Stomach (tissue), 9 donors: ENCODE measurements around the gene UNC119B. TPM values are rescaled to one million over a fixed set of nuclear protein-coding genes. Genes with fewer than 3 reads are reported as not detected.
A peak's percentile ranks its signal among the peaks of the same experiment; 100 is the strongest.

Experiments used
- DNase-seq, 2 donors: peaks; one replicate each; pipeline versions ENCODE4 v3.0.0 to v3.0.0-alpha.2; 2013 to 2019
- H3K27ac ChIP-seq, 5 donors: fragments of 200-600 bp in 4 of 5; sonication (generic) in 4 of 5; one replicate each; pipeline ENCODE4 v1.5.1; 2013 to 2019; ENCODE audit warnings: mild to moderate bottlenecking in 1 of 5, moderate library complexity in 1 of 5
- H3K27me3 ChIP-seq, 3 donors: fragments of 200-600 bp; sonication (generic); one replicate each; pipeline ENCODE4 v1.5.1; 2017 to 2019; ENCODE audit warnings: mixed run types in 1 of 3
- H3K36me3 ChIP-seq, 4 donors: fragments of 200-600 bp; sonication (generic); 1 replicate in 3 of 4; 2 replicates in 1 of 4; pipeline ENCODE4 v1.5.1; 2016 to 2019
- H3K4me1 ChIP-seq, 4 donors: fragments of 200-600 bp; sonication (generic); one replicate each; pipeline ENCODE4 v1.5.1; 2016 to 2019
- H3K4me3 ChIP-seq, 4 donors: fragments of 200-600 bp; sonication (generic) in 3 of 4; one replicate each; pipeline ENCODE4 v1.5.1; 2016 to 2019; ENCODE audit warnings: mild to moderate bottlenecking in 1 of 4
- H3K9me3 ChIP-seq, 4 donors: fragments of 200-600 bp; sonication (generic); one replicate each; pipeline ENCODE4 v1.5.1; 2016 to 2019
- CTCF ChIP-seq, 7 experiments: fragments of 450-650 bp in 4 of 7; fragments of 200-600 bp in 3 of 7; sonication (generic) in 3 of 7; IDR thresholded peaks; one replicate each; pipeline ENCODE4 v1.5.1; 2016 to 2019; ENCODE audit warnings: antibody characterized with exemption in 7 of 7, control low read depth in 2 of 7, mild to moderate bottlenecking in 1 of 7
- EP300 ChIP-seq: sonication (generic); formaldehyde crosslinking; IDR thresholded peaks from one replicate; pipeline ENCODE4 v1.6.1; 2017; ENCODE audit warnings: antibody characterized with exemption
- POLR2A ChIP-seq, 4 donors: fragments of 450-650 bp; IDR thresholded peaks; one replicate each; pipeline ENCODE4 v1.6.1; 2016; ENCODE audit warnings: antibody characterized with exemption in 4 of 4, control low read depth in 2 of 4, mild to moderate bottlenecking in 1 of 4, moderate library complexity in 1 of 4
- POLR2AphosphoS5 ChIP-seq, 3 donors: sonication (generic); formaldehyde crosslinking; IDR thresholded peaks; one replicate each; pipeline ENCODE4 v1.6.1; 2016; ENCODE audit warnings: antibody characterized with exemption in 3 of 3
- WGBS, 5 donors: extraction: QIAGEN DNeasy Blood & Tissue Kit in 3 of 5; methylation state at CpG; one replicate each; pipeline versions ENCODE4 v1.1.5 to v1.1.7; 2013 to 2018; 5-methylcytosine and 5-hydroxymethylcytosine counted together
- intact Hi-C: fragments of 100-400 bp; cut with DNase I; formaldehyde crosslinking; loops from one replicate; pipeline ENCODE4 v1.15.1; 2023; ENCODE audit warnings: low total_unique reads
- polyA plus RNA-seq, 3 donors: library from polyadenylated mRNA; stranded (reverse); fragments of 200-250 nt; gene quantifications; one replicate each; pipeline ENCODE4 v1.2.3, GENCODE V29; 2013
- total RNA-seq, 5 donors: library from RNA; depleted of rRNA; stranded (reverse); fragments of >200 nt; gene quantifications; one replicate each; pipeline versions ENCODE4 v1.1.0 to v1.2.3, GENCODE V29; 2014 to 2016
- donor health status: healthy with polysubstance abuse.
- donor health status: Bipolar disorder and iron deficiency.
- donor health status: healthy.

UNC119B gene
- total and polyA plus RNA-seq, 8 donors = 8.2 to 26.8 (median 15.1) TPM

GRCh38 chr12:120741476-120742421, 31.5 kb downstream of the UNC119B start:
- Histone ChIP-seq H3K27ac (no peak overlapping the region), H3K27me3 (no peaks in the 10 kb centered on the region), H3K9me3 (no peaks in the 10 kb centered on the region), H3K4me1 (no peaks in the 10 kb centered on the region), H3K36me3 (peaks cover 0 to 37% (median 35%) of the 10 kb centered on the region in 4 donors), H3K4me3 (no peak overlapping the region)
- 78 to 89% (median 85%) methylated on average over 16 to 33 of the region's 33 CpGs for WGBS, 5 donors
- intact Hi-C loops = no loop called here
- peak in 1 of 2 donors; percentile 54 for DNase-seq
- TF ChIP-seq POLR2A (IDR thresholded peaks at IDR 0.05) (no peak), CTCF (IDR thresholded peaks at IDR 0.05) (no peak), EP300 (no peak), POLR2AphosphoS5 (IDR thresholded peaks at IDR 0.05) (no peak)

GRCh38 chr12:120744922-120745493, 34.8 kb downstream of the UNC119B start:
- no peaks in the 10 kb centered on the region for H3K4me1 ChIP-seq
- no peak overlapping the region for H3K4me3 ChIP-seq
- TF ChIP-seq POLR2AphosphoS5 (IDR thresholded peaks at IDR 0.05) (no peak), CTCF (IDR thresholded peaks at IDR 0.05) (no peak), EP300 (no peak), POLR2A (IDR thresholded peaks at IDR 0.05) (no peak)
- WGBS, 5 donors = 88 to 93% (median 91%) methylated on average over 14 to 15 of the region's 15 CpGs
- peaks cover 0 to 5% (median 3%) of the 10 kb centered on the region in 4 donors for H3K36me3 ChIP-seq
- no peaks in the 10 kb centered on the region for H3K27me3 ChIP-seq
- intact Hi-C loops = no loop called here
- no peak overlapping the region for H3K27ac ChIP-seq
- H3K9me3 ChIP-seq = no peaks in the 10 kb centered on the region
- DNase-seq = no peak

GRCh38 chr12:120748242-120748641, 38.0 kb downstream of the UNC119B start:
- no peak overlapping the region for H3K27ac ChIP-seq
- no peak for DNase-seq
- WGBS, 5 donors = 72 to 87% (median 80%) methylated on average over 7 of the region's 7 CpGs
- no peaks in the 10 kb centered on the region for H3K9me3 ChIP-seq
- no peaks in the 10 kb centered on the region for H3K36me3 ChIP-seq
- H3K4me3 ChIP-seq = no peak overlapping the region
- TF ChIP-seq POLR2A (IDR thresholded peaks at IDR 0.05) (no peak), EP300 (no peak), POLR2AphosphoS5 (IDR thresholded peaks at IDR 0.05) (no peak), CTCF (IDR thresholded peaks at IDR 0.05) (no peak)
- no peaks in the 10 kb centered on the region for H3K27me3 ChIP-seq
- intact Hi-C loops = no loop called here
- H3K4me1 ChIP-seq = no peaks in the 10 kb centered on the region

- Histone ChIP-seq H3K4me1 (no peaks in the 10 kb centered on the region), H3K36me3 (no peaks in the 10 kb centered on the region), H3K9me3 (no peaks in the 10 kb centered on the region), H3K27me3 (no peaks in the 10 kb centered on the region), H3K27ac (no peak overlapping the region), H3K4me3 (no peak overlapping the region)
- TF ChIP-seq POLR2AphosphoS5 (IDR thresholded peaks at IDR 0.05) (no peak), EP300 (no peak), CTCF (IDR thresholded peaks at IDR 0.05) (no peak), POLR2A (IDR thresholded peaks at IDR 0.05) (no peak)
- 68 to 75% (median 73%) methylated on average over 5 of the region's 5 CpGs for WGBS, 5 donors
- intact Hi-C loops = no loop called here
- DNase-seq = no peak
Measured at GRCh38 chr12:120749256-120749655, 39.0 kb downstream of the UNC119B start.
